Right lobe of liver (tissue), 6 donors: ENCODE data around the gene TDRD10. TPM values are rescaled to one million over a fixed set of nuclear protein-coding genes. Genes with fewer than 3 reads are reported as not detected.

Experiments used
- ATAC-seq, 4 donors: fragments of 200-7000 bp; cut with Tn5 transposase; one replicate each; pipeline ENCODE4 v1.9.1; 2020; ENCODE audit warnings: mild to moderate bottlenecking in 4 of 4, moderate library complexity in 4 of 4
- DNase-seq, 3 donors: peaks; one replicate each; pipeline ENCODE4 v3.0.0-alpha.2; 2020
- H3K27ac ChIP-seq, 3 donors: fragments of 200-600 bp; one replicate each; pipeline ENCODE4 v1.8.0; 2022
- H3K27me3 ChIP-seq, 2 donors: fragments of 200-600 bp; one replicate each; pipeline ENCODE4 v1.8.0; 2022
- H3K36me3 ChIP-seq, 4 donors: fragments of 200-600 bp; sonication (generic) in 1 of 4; one replicate each; pipeline versions ENCODE4 v1.5.1 to v1.8.0; 2017 to 2022; ENCODE audit warnings: control low read depth in 1 of 4
- H3K4me1 ChIP-seq, 4 donors: fragments of 200-600 bp; sonication (generic) in 1 of 4; one replicate each; pipeline versions ENCODE4 v1.5.1 to v1.8.0; 2017 to 2022; ENCODE audit warnings: control low read depth in 1 of 4
- H3K4me3 ChIP-seq, 3 donors: fragments of 200-600 bp; one replicate each; pipeline ENCODE4 v1.8.0; 2022
- H3K9me3 ChIP-seq, 4 donors: fragments of 200-600 bp; sonication (generic) in 1 of 4; one replicate each; pipeline versions ENCODE4 v1.5.1 to v1.8.0; 2017 to 2022; ENCODE audit warnings: control low read depth in 1 of 4
- CTCF ChIP-seq, 4 donors: fragments of 200-600 bp in 3 of 4; fragments of 450-650 bp in 1 of 4; IDR thresholded peaks; one replicate each; pipeline versions ENCODE4 v1.5.1 to v1.8.0; 2016 to 2022; ENCODE audit warnings: antibody characterized with exemption in 4 of 4, mild to moderate bottlenecking in 2 of 4
- POLR2A ChIP-seq: fragments of 450-650 bp; IDR thresholded peaks from one replicate; pipeline ENCODE4 v1.6.1; 2017; ENCODE audit warnings: antibody characterized with exemption, mild to moderate bottlenecking
- WGBS: methylation state at CpG from one replicate; pipeline ENCODE4 v1.1.6; 2018; ENCODE audit warnings: low coverage, low lambda C conversion rate; ENCODE audit not compliant: insufficient coverage; ENCODE audit errors: missing lambda C conversion rate; 5-methylcytosine and 5-hydroxymethylcytosine counted together
- intact Hi-C, 2 donors: fragments of 100-400 bp; cut with DNase I; formaldehyde crosslinking; loops; one replicate each; pipeline versions ENCODE4 v1.11.2 to v1.14.1; 2022
- total RNA-seq, 6 experiments: library from RNA; depleted of rRNA in 2 of 6; stranded (reverse); fragments of >200 nt in 2 of 6; fragmentation: NEBNext Ultra II Directional in 3 of 6; extraction: Animal tissue kit (Norgen Biotek cat#: 25700) in 3 of 6; gene quantifications; one replicate each; pipeline versions ENCODE4 v1.1.0 to v1.2.4, GENCODE V29; 2016 to 2023
- donor health status: DM: no; HTN: yes; CAD: no.
- donor health status: DM: no; HTN: no; CAD: no.
- donor health status: DM: no; HTN: no; CAD: no.
- donor health status: DM: no; HTN: yes; CAD: no.
- donor health status: DM: no; HTN: yes; CAD: no.

The TDRD10 gene
- total RNA-seq, 6 experiments from 2014 or later = 0.92 to 2.2 (median 1.4) TPM

DNA sequence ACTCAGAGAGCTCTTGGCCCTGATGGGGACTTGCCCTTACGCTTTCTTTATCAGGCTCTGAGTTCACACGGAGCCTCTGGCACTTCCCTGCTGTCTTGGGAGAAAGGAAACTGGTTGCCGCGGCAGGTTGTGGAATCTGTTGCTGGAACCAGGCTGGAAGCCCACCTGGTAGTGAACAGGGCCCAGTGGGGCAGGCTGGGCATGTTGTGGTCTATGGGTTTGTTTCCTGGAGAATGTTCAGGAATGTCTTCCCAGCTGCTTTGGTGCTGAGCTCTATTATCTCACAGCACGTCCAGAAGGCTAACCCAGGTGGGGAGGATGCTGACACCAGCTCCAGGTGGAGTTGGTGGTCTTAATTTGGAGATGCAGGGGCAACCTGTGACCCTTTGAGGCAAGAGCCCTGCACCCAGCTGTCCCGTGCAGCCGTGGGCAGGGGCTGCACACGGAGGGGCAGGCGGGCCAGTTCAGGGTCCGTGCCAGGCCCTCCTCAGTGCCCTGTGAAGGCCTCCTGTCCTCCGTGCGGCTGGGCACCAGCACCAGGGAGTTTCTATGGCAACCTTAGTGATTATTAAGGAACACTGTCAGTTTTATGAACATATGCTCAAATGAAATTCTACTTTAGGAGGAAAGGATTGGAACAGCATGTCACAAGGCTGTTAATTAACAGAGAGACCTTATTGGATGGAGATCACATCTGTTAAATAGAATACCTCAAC is 33.3 kb upstream of the TDRD10 start:
- Histone ChIP-seq H3K27me3 (no peaks in the 10 kb centered on the region), H3K27ac (peak overlapping the region in 1 of 3 donors; percentile 26), H3K36me3 (peaks cover 0 to 45% (median 14%) of the 10 kb centered on the region in 4 donors), H3K9me3 (no peaks in the 10 kb centered on the region), H3K4me1 (peaks cover 0 to 5% (median 0%) of the 10 kb centered on the region in 4 donors), H3K4me3 (no peak overlapping the region)
- DNase-seq (no peak), ATAC-seq (peak in 3 of 4 donors; percentile 9 to 43 (median 30))
- no peak for TF ChIP-seq CTCF (IDR thresholded peaks at IDR 0.05)
- no peak for TF ChIP-seq POLR2A
- intact Hi-C loops = no loop called here
- WGBS = 88% methylated on average over 3 of the region's 12 CpGs

- Histone ChIP-seq H3K36me3 (peaks cover 0 to 33% (median 8%) of the 10 kb centered on the region in 4 donors), H3K4me1 (peaks cover 0 to 5% (median 0%) of the 10 kb centered on the region in 4 donors), H3K9me3 (no peaks in the 10 kb centered on the region), H3K27ac (peak overlapping the region in 1 of 3 donors; percentile 36), H3K27me3 (no peaks in the 10 kb centered on the region), H3K4me3 (no peak overlapping the region)
- peak in 1 of 4 donors; percentile 27 for TF ChIP-seq CTCF (IDR thresholded peaks at IDR 0.05)
- TF ChIP-seq POLR2A = no peak
- peak; percentile 76 to 79 (median 76) for ATAC-seq
- intact Hi-C loops = loop anchor here (10.0 kb wide), 2 partner anchors 75 to 85 kb away; partner anchors contain the start of gene UBE2Q1 (in 1 of the 2)
- DNase-seq = peak in 1 of 3 donors; percentile 67
- 53% methylated on average over 3 of the region's 10 CpGs for WGBS
Observed at GRCh38 chr1:154469844-154470560, 32.0 kb upstream of the TDRD10 start.

GRCh38 chr1:154471304-154471703 is 30.7 kb upstream of the TDRD10 start:
- H3K4me3 ChIP-seq = no peak overlapping the region
- DNase-seq (peak in 1 of 3 donors; percentile 34), ATAC-seq (no peak)
- H3K36me3 ChIP-seq = peaks cover 0 to 22% (median 0%) of the 10 kb centered on the region in 4 donors
- no peaks in the 10 kb centered on the region for H3K27me3 ChIP-seq
- WGBS = 58% methylated on average over 1 of the region's 2 CpGs
- intact Hi-C loops = loop anchor here (10.0 kb wide), 2 partner anchors 73 to 83 kb away; partner anchors contain the start of gene UBE2Q1 (in 1 of the 2)
- no peaks in the 10 kb centered on the region for H3K9me3 ChIP-seq
- no peak overlapping the region for H3K27ac ChIP-seq
- TF ChIP-seq POLR2A (no peak), CTCF (IDR thresholded peaks at IDR 0.05) (no peak)
- peaks cover 0 to 5% (median 0%) of the 10 kb centered on the region in 4 donors for H3K4me1 ChIP-seq

- WGBS = 100% methylated on average over 1 of the region's 3 CpGs
- ATAC-seq = peak in 1 of 4 donors; percentile 7
- intact Hi-C loops = loop anchor here (10.0 kb wide), 2 partner anchors 70 to 80 kb away; partner anchors contain the start of gene UBE2Q1 (in 1 of the 2)
- H3K36me3 ChIP-seq = no peaks in the 10 kb centered on the region
- peak in 1 of 3 donors; percentile 46 for DNase-seq
- H3K27ac ChIP-seq = no peak overlapping the region
- no peak overlapping the region for H3K4me3 ChIP-seq
- H3K27me3 ChIP-seq = no peaks in the 10 kb centered on the region
- no peaks in the 10 kb centered on the region for H3K9me3 ChIP-seq
- TF ChIP-seq POLR2A = no peak
- peaks cover 0 to 6% (median 0%) of the 10 kb centered on the region in 4 donors for H3K4me1 ChIP-seq
Observed at GRCh38 chr1:154474802-154475201, 27.2 kb upstream of the TDRD10 start.
